Fibroblast of villous mesenchyme (primary cell): ENCODE data around the gene MYADM. TPM values are rescaled to one million over a fixed set of nuclear protein-coding genes. Genes with fewer than 3 reads are reported as not detected.
"Not testable (repeated sequence)": the region's sequence is repeated elsewhere in the genome, so short reads cannot be mapped to it uniquely, and the experiment has no call there.

Experiments
- DNase-seq: peaks from one replicate; pipeline ENCODE4 v3.0.0-alpha.2; 2010; ENCODE audit warnings: low read depth
- H3K4me3 ChIP-seq: 2 replicates; pipeline ENCODE4 v1.5.1; 2011; ENCODE audit warnings: low read depth, mild to moderate bottlenecking, low read length
- total RNA-seq: library from RNA; depleted of rRNA; stranded (reverse); fragments of >200 nt; gene quantifications from 2 replicates; pipeline ENCODE4 v1.2.3, GENCODE V29; 2012
- TF ChIP-seq, protein P1 (sequence below): IDR thresholded peaks from 2 replicates; pipeline ENCODE4 v1.5.1; 2012; ENCODE audit warnings: low read depth, mild to moderate bottlenecking, low read length; ENCODE audit not compliant: insufficient read depth

MYADM gene
- total RNA-seq, 1 donor: 31.1 TPM

DNA sequence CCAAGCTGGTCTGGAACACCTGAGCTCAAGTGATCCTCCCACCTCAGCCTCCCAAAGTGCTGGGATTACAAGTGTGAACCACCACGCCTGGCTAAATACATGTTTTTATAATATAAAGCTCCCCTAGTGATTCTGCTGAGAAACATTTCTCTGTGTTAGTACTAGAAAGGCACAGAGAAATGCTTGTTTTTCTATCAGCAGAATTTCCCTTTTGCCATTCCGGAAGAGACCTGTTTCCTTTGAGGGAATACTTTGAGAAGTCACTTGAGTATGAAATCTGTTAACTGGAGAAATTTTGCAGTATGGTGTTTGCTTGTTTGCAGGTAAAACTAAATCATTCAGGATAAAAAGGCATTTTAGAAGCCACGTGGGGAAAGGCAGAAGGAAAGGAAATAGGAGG is 39.2 kb upstream of the MYADM start:
- TF ChIP-seq, protein P1, sequence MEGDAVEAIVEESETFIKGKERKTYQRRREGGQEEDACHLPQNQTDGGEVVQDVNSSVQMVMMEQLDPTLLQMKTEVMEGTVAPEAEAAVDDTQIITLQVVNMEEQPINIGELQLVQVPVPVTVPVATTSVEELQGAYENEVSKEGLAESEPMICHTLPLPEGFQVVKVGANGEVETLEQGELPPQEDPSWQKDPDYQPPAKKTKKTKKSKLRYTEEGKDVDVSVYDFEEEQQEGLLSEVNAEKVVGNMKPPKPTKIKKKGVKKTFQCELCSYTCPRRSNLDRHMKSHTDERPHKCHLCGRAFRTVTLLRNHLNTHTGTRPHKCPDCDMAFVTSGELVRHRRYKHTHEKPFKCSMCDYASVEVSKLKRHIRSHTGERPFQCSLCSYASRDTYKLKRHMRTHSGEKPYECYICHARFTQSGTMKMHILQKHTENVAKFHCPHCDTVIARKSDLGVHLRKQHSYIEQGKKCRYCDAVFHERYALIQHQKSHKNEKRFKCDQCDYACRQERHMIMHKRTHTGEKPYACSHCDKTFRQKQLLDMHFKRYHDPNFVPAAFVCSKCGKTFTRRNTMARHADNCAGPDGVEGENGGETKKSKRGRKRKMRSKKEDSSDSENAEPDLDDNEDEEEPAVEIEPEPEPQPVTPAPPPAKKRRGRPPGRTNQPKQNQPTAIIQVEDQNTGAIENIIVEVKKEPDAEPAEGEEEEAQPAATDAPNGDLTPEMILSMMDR: no peak
- DNase-seq: no peak
- no peak overlapping the region for H3K4me3 ChIP-seq

DNA sequence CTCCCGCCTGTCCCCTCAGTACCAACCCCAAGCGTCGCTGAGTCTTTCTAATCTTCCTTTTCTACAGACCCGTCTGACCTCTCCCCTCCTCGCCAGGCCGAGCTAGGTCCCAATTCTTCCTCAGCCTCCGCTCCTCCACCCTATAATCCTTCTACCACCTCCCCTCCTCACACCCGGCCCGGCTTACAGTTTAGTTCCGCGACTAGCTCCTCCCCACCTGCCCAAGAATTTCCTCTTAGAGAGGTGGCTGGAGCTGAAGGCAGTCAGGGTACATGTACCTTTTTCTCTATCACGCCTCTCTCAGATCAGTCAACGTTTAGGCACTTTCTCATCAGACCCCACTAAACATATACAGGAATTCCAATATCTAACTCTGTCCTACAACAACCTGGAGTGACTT is 34.8 kb upstream of the MYADM start:
- DNase-seq, H3K4me3 ChIP-seq: not testable (repeated sequence)

DNA sequence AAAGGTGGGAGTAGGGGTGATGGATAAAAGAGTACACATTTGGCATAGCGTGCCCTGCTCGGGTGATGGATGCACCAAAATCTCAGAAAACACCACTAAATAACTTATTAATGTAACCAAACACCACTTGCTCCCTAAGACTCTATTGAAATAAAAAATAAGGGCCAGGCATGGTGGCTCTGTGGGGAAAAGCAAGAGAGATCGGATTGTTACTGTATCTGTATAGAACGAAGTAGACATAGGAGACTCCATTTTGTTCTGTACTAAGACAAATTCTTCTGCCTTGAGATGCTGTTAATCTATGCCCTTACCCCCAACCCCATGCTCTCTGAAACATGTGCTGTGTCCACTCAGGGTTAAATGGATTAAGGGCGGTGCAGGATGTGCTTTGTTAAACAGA is 29.2 kb upstream of the MYADM start:
- not testable (repeated sequence) for H3K4me3 ChIP-seq, DNase-seq

DNA sequence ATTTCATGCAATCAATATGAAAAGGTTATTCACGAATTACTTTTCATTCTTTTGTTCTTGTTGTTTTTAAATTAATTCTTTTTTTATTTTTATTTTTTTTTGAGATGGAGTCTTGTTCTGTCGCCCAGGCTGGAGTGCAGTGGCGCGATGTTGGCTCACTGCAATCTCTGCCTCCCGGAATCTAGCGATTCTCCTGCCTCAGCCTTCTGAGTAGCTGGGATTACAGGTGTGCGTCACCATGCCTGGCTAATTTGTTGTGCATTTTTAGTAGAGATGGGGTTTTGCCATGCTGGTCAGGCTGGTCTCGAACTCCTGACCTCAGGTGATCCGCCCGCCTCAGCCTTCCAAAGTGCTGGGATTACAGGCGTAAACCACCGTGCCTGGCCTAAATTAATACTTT is 27.4 kb upstream of the MYADM start:
- H3K4me3 ChIP-seq: not testable (repeated sequence)

DNA sequence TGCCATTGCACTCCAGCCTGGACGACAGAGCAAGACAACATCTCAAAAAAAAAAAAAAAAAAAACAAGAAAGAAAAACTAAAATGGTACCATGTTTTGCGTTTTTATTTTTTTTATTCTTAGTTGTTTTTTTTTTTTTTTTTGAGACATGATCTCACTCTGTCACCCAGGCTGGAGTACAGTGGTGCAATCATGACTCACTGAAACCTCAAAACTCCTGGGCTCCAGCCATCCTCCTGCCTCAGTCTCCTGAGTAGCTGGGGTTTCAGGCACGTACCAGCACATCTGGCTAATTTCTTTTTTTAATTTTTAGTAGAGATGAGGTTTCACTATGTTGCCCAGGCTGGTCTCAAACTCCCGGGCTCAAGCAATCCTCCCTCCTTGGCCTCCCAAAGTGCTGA is 26.8 kb upstream of the MYADM start:
- H3K4me3 ChIP-seq: not testable (repeated sequence)
- peak; percentile 87 for DNase-seq

More for the DNA sequence above, 27.4 kb upstream of the MYADM start:
- DNase-seq: not testable (repeated sequence)

DNA sequence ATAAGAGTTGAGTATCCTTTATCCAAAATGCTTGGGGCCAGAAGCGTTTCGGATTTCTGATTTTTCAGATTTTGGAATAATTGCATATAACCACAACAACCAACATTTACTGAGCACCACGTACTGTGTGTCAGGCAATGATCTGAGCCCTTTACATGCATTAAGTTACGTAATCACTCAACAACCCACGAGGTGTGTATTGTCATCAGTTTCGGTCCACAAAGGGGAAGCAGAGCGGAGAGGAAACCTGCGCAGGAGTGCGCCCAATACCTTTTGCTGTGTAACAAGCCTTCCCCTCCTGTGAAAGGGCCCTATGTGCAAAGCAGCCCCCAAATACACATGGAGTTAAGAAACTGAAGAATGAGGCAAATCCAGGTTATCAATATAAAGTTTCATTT is 22.8 kb upstream of the MYADM start:
- no peak for DNase-seq
- TF ChIP-seq, protein P1: no peak
- H3K4me3 ChIP-seq: no peak overlapping the region

DNA sequence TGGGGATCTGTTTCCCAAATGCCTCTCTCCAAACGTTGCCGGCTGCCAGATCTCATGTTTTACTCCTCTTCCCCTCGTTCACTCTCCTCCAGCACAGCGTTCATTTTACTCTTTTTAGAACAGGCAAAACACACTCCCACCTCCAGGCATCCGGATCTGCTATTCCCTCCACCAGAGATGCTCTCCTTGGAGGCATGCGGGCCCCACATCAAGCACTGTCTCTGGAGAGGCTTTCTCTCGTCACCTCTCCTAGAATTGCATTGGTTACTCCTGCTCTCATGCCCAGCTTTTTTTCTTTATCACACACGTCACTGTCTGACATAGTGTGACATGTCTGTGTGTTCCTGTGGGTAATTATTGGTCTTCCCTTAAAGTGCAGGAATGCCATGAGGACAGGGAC is 20.1 kb upstream of the MYADM start:
- no peak overlapping the region for H3K4me3 ChIP-seq

DNA sequence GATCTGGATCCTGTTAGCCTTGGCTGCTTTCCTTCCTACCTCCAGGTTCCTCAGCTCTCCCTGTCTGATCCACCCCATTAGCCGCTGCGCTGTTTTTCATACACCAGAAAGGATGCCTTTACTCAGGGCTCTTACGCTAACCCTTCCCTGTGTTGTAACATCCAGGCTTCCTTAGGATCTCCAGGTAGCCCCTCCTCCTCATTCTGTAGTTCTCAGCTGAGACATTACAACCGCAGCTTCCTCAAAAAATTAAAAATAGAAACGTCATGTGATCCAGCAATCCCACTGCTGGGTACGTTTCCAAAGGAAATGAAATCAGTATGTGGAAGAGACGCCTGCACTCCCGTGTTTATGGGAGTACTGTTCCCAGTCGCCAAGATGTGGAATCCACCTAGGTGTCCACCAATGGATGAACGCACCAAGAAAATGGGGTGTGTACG is 18.4 kb upstream of the MYADM start:
- DNase-seq: peak; percentile 71
- TF ChIP-seq, protein P1: no peak
- no peak overlapping the region for H3K4me3 ChIP-seq

More for the DNA sequence above, 20.1 kb upstream of the MYADM start:
- TF ChIP-seq, protein P1: no peak
- no peak for DNase-seq

DNA sequence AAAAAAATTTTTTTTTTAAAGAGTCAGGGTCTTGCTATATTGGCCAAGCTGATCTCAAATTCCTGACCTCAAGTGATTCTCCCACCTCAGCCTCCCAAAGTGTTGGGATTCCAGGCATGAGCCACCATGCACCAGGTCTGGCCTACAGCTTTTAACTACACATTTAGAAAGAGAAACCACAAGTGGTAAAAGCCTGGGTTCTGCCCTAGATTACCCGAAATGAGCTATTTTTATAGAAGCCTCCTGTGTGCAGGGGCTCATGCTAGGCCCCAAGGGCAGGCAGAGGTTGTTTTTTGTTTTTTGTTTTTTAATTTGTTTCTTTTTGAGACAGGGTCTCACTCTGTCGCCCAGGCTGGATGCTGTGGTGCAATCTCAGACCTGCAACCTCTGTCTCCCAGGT is 14.0 kb upstream of the MYADM start:
- no peak overlapping the region for H3K4me3 ChIP-seq
- no peak for DNase-seq
- TF ChIP-seq, protein P1: no peak
